Left lung (tissue), 10 donors: ENCODE measurements around the gene PDCD6IP. TPM values are rescaled to one million over a fixed set of nuclear protein-coding genes. Genes with fewer than 3 reads are reported as not detected.
"Not testable (repeated sequence)": the region's sequence is repeated elsewhere in the genome, so short reads cannot be mapped to it uniquely, and the experiment has no call there.

Experiments
- ATAC-seq: fragments of 200-7000 bp; cut with Tn5 transposase; one replicate; pipeline ENCODE4 v1.9.1; 2020; ENCODE audit warnings: moderate library complexity
- DNase-seq, 4 donors: peaks; one replicate each; pipeline ENCODE4 v3.0.0-alpha.2; 2013 to 2020
- H3K27ac ChIP-seq, 2 donors: fragments of 200-600 bp; sonication (generic) in 1 of 2; one replicate each; pipeline versions ENCODE4 v1.5.0 to v1.8.0; 2020 to 2021
- H3K27me3 ChIP-seq, 2 donors: fragments of 200-600 bp; sonication (generic) in 1 of 2; one replicate each; pipeline versions ENCODE4 v1.5.0 to v1.8.0; 2020 to 2021
- H3K36me3 ChIP-seq, 2 donors: fragments of 200-600 bp; sonication (generic) in 1 of 2; one replicate each; pipeline versions ENCODE4 v1.5.0 to v1.8.0; 2020 to 2021
- H3K4me1 ChIP-seq, 2 donors: fragments of 200-600 bp; one replicate each; pipeline ENCODE4 v1.8.0; 2021
- H3K4me3 ChIP-seq, 2 donors: fragments of 200-600 bp; sonication (generic) in 1 of 2; one replicate each; pipeline versions ENCODE4 v1.5.0 to v1.8.0; 2020 to 2021; ENCODE audit warnings: mild to moderate bottlenecking in 1 of 2
- H3K9me3 ChIP-seq, 2 donors: fragments of 200-600 bp; sonication (generic) in 1 of 2; one replicate each; pipeline versions ENCODE4 v1.5.0 to v1.8.0; 2020 to 2021
- intact Hi-C, 2 donors: fragments of 100-400 bp; cut with DNase I; formaldehyde crosslinking; loops; one replicate each; pipeline versions ENCODE4 v1.11.2 to v1.14.2; 2022
- polyA plus RNA-seq, 6 donors: library from polyadenylated mRNA; unstranded; fragments of 120-200 nt; gene quantifications; one replicate each; pipeline ENCODE4 v1.2.1, GENCODE V29; 2013; ENCODE audit not compliant: insufficient read length in 6 of 6
- total RNA-seq, 2 donors: library from RNA; stranded (reverse); fragmentation: NEBNext Ultra II Directional; extraction: Animal tissue kit (Norgen Biotek cat#: 25700); gene quantifications; one replicate each; pipeline ENCODE4 v1.2.1, GENCODE V29; 2021
- TF ChIP-seq, protein P1 (sequence below), 2 donors: fragments of 200-600 bp; sonication (generic) in 1 of 2; IDR thresholded peaks; one replicate each; pipeline versions ENCODE4 v1.5.0 to v1.8.0; 2021; ENCODE audit warnings: antibody characterized with exemption in 2 of 2
- donor health status: DM: no; HTN: yes; CAD: no.
- donor health status: DM: no; HTN: no; CAD: no.

PDCD6IP gene
- total and polyA plus RNA-seq, 8 donors = 172 to 270 (median 205) TPM

DNA sequence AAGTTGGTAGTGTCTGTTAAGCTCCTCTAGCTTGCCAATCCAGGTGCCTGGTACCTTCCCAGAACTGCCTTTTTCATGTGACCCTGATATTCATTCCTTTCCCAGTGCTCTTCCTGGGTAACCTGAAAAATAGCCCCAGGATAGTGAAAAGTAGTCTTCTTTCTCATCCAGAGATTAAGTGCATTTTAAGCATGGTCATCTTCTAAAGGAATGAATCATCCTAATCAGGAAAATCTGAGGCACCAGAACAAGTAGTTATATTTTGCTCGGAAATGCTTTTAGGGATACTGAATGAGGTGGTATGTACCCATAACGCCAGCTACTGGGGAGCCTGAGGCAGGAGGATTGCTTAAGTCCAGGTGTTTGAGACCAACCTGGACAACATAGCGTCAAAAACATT lies 23.1 kb upstream of the PDCD6IP start:
- Histone ChIP-seq H3K27ac (no peak overlapping the region), H3K36me3 (no peaks in the 10 kb centered on the region), H3K4me1 (no peaks in the 10 kb centered on the region), H3K4me3 (no peak overlapping the region), H3K9me3 (no peaks in the 10 kb centered on the region), H3K27me3 (no peaks in the 10 kb centered on the region)
- no peak for DNase-seq
- no peak for ATAC-seq
- intact Hi-C loops = loop anchor here in 1 of 2 donors (5.0 kb wide), 1 partner anchor 138 kb away; no protein-coding TSS in a partner anchor
- TF ChIP-seq, protein P1, sequence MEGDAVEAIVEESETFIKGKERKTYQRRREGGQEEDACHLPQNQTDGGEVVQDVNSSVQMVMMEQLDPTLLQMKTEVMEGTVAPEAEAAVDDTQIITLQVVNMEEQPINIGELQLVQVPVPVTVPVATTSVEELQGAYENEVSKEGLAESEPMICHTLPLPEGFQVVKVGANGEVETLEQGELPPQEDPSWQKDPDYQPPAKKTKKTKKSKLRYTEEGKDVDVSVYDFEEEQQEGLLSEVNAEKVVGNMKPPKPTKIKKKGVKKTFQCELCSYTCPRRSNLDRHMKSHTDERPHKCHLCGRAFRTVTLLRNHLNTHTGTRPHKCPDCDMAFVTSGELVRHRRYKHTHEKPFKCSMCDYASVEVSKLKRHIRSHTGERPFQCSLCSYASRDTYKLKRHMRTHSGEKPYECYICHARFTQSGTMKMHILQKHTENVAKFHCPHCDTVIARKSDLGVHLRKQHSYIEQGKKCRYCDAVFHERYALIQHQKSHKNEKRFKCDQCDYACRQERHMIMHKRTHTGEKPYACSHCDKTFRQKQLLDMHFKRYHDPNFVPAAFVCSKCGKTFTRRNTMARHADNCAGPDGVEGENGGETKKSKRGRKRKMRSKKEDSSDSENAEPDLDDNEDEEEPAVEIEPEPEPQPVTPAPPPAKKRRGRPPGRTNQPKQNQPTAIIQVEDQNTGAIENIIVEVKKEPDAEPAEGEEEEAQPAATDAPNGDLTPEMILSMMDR (IDR thresholded peaks at IDR 0.05) = no peak

DNA sequence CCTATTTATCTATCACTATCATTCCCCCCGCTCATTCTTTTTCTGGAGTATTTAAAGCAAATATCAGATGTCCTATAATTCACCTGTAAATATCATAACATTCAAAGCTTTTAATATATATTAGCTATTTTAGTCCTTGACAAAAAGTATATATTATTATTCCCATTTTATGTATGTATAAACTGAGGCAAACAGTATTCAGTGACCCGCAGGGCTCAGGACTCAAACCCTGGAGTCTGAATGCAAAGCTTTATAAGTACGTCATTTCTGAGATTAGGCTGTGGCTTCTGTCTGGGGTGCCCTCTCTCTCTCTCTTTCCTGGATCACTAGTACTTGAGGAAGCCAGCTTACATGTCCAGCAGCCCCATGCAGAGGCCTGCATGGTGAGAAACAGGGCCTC lies 20.4 kb upstream of the PDCD6IP start:
- DNase-seq (no peak), ATAC-seq (no peak)
- H3K9me3 ChIP-seq = no peaks in the 10 kb centered on the region
- no peak overlapping the region for H3K4me3 ChIP-seq
- intact Hi-C loops = loop anchor here in 1 of 2 donors (5.0 kb wide), 1 partner anchor 141 kb away; no protein-coding TSS in a partner anchor
- TF ChIP-seq, protein P1 (IDR thresholded peaks at IDR 0.05) = no peak
- H3K4me1 ChIP-seq = no peaks in the 10 kb centered on the region
- no peaks in the 10 kb centered on the region for H3K27me3 ChIP-seq
- H3K36me3 ChIP-seq = no peaks in the 10 kb centered on the region
- no peak overlapping the region for H3K27ac ChIP-seq

DNA sequence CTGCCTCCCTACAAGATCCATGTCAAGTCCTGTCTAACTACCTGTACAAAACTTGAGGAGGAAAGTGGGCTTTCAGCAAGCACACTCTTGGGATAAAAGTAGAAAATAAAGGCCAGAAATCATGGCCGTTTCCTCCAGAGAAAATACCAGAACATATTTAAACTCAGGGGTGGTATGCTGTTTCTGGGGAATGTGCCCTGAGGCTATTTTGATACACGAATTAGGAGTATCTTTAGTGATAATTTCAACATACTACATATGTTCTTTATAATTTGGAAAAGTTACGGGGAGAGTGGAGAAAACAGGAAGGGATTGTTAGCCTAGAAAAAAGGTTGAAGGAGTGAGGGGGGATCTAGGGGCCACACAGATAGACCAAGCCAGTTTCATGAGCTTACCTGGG lies 18.7 kb upstream of the PDCD6IP start:
- no peaks in the 10 kb centered on the region for H3K4me1 ChIP-seq
- H3K27ac ChIP-seq = no peak overlapping the region
- TF ChIP-seq, protein P1 (IDR thresholded peaks at IDR 0.05) = no peak
- ATAC-seq (no peak), DNase-seq (no peak)
- no peaks in the 10 kb centered on the region for H3K9me3 ChIP-seq
- H3K27me3 ChIP-seq = no peaks in the 10 kb centered on the region
- H3K36me3 ChIP-seq = no peaks in the 10 kb centered on the region
- no peak overlapping the region for H3K4me3 ChIP-seq
- intact Hi-C loops = loop anchor here in 1 of 2 donors (5.0 kb wide), 1 partner anchor 142 kb away; no protein-coding TSS in a partner anchor

DNA sequence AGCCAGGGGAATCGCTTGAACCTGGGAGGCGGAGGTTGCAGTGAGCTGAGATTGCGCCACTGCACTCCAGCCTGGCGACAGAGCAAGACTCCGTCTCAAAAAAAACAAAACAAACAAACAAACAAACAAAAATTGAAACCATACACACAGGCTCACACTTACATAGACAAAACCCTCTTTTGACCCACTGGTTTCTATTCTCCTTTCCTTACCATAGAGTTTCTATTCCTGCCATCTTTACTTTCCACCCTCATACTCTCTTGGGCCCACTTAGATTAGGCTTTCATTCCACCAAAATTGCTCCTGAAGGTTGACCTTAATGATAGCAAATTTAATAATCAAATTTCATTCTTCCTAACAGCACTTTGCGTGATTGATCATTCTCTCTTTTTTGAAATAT lies 17.0 kb upstream of the PDCD6IP start:
- H3K27ac ChIP-seq, ATAC-seq, intact Hi-C loops, H3K4me3 ChIP-seq, H3K27me3 ChIP-seq, H3K36me3 ChIP-seq, H3K4me1 ChIP-seq, H3K9me3 ChIP-seq, DNase-seq: not testable (repeated sequence)

DNA sequence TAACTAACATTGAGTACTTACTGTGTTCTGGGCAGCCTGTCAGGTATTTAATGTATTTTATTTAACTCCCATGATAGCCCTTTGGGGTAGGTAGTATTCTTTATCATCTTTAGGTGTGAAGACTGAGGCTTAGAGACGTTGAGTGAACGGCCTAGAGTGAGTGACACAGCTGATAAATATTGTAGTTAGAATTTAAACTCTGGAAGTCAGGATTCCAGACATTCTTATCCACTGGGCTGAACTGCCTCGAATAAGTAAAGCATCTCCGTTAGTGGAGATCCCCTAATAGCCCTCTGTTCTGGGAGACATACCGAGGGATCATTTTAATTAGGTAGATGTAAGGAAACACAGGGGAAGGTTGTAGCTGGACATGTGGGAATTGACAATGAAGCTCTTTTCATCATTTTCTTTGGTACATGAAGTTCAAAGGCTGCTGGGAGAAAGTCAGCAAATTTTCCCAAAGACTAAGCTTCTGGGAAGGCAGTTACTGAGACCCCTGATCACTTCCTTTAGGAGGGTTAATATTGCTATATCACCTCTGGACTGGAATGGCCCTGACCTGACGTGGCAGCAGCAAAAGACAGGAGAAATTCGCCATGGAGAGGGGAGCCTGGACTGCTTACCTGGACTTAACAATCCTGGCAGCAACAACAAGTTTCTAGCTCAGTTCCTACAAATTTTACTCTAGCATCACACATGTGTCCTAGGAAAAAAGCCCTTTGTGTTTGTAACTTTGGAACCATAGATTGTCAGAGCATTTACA lies 11.7 kb upstream of the PDCD6IP start:
- Histone ChIP-seq H3K36me3 (no peaks in the 10 kb centered on the region), H3K4me1 (no peaks in the 10 kb centered on the region), H3K27me3 (no peaks in the 10 kb centered on the region), H3K9me3 (no peaks in the 10 kb centered on the region), H3K27ac (no peak overlapping the region), H3K4me3 (no peak overlapping the region)
- DNase-seq (no peak), ATAC-seq (no peak)
- TF ChIP-seq, protein P1 (IDR thresholded peaks at IDR 0.05) = no peak
- intact Hi-C loops = no loop called here
